GM12878 (cell line): ENCODE data around the gene ATF7. TPM values are rescaled to one million over a fixed set of nuclear protein-coding genes. Genes with fewer than 3 reads are reported as not detected.

Source experiments
- ATAC-seq: fragments of 200-7000 bp; cut with Tn5 transposase; 3 replicates; pipeline ENCODE4 v1.9.1; 2020; ENCODE audit warnings: mild to moderate bottlenecking, moderate library complexity
- BruUV-seq: library from RNA; stranded (reverse); fragments of 400-500 nt; replicated peaks from 2 replicates; lab custom pipeline; 2021; lab: Mats Ljungman, UMichigan
- CTCF ChIA-PET: fragments of 300-600 bp; sonication (Branson Sonifier 250); formaldehyde crosslinking; extraction: SDS; loops from one replicate; lab custom pipeline; 2021; ENCODE audit warnings: inconsistent platforms; lab: Yijun Ruan, JAX
- POLR2A ChIA-PET: fragments of 350-600 bp; formaldehyde crosslinking; extraction: SDS; loops from one replicate; lab custom pipeline; 2021; ENCODE audit warnings: inconsistent platforms; lab: Charles Lee
- RAD21 ChIA-PET: fragments of 300-600 bp; sonication (Branson Sonifier 250); formaldehyde crosslinking; loops from one replicate; lab custom pipeline; 2023; ENCODE audit warnings: antibody characterized with exemption; ENCODE audit not compliant: unreplicated experiment; lab: Charles Lee
- SMC1A ChIA-PET: fragments of 300-600 bp; sonication (Branson Sonifier 250); formaldehyde crosslinking; loops from one replicate; lab custom pipeline; 2023; ENCODE audit not compliant: unreplicated experiment, uncharacterized antibody; lab: Charles Lee
- DNase-seq: peaks from one replicate; pipeline ENCODE4 v3.0.0-alpha.2; 2011; ENCODE audit warnings: low read depth, low spot score
- FAIRE-seq: peaks from 3 replicates; lab custom pipeline; 2011; peaks lifted over from hg19 to GRCh38; lab: Jason Lieb, UNC
- H2AFZ ChIP-seq: 2 replicates; pipeline ENCODE4 v1.6.0; 2011; ENCODE audit warnings: low read depth, low read length, control low read depth; ENCODE audit not compliant: control insufficient read depth
- H3K27ac ChIP-seq: 2 replicates; pipeline ENCODE4 v1.5.1; 2011; ENCODE audit warnings: control low read depth; ENCODE audit not compliant: control insufficient read depth, insufficient read depth
- H3K27me3 ChIP-seq, 2 experiments: replicated peaks in 1 of 2; 2 replicates each; pipeline versions ENCODE4 v1.6.0 to v1.6.1; 2011; ENCODE audit warnings: low read length in 1 of 2; ENCODE audit not compliant: control insufficient read depth in 2 of 2, insufficient read depth in 2 of 2
- H3K36me3 ChIP-seq, 2 experiments: 2 replicates each; pipeline ENCODE4 v1.5.1; 2011; ENCODE audit warnings: low read length in 1 of 2; ENCODE audit not compliant: control insufficient read depth in 2 of 2, insufficient read depth in 2 of 2
- H3K4me1 ChIP-seq: 2 replicates; pipeline ENCODE4 v1.6.1; 2011; ENCODE audit warnings: mild to moderate bottlenecking, low read length, moderate library complexity, mixed read lengths; ENCODE audit not compliant: control insufficient read depth, insufficient read depth
- H3K4me2 ChIP-seq: 2 replicates; pipeline ENCODE4 v1.6.0; 2011; ENCODE audit warnings: control low read depth; ENCODE audit not compliant: control insufficient read depth, insufficient read depth
- H3K4me3 ChIP-seq: fragments of 200-600 bp; sonication (generic); 2 replicates; pipeline ENCODE4 v1.5.1; 2016
- H3K79me2 ChIP-seq: 2 replicates; pipeline ENCODE4 v1.6.0; 2011; ENCODE audit warnings: low read length; ENCODE audit not compliant: control insufficient read depth, insufficient read depth
- H3K9ac ChIP-seq: 2 replicates; pipeline ENCODE4 v1.8.0; 2011; ENCODE audit warnings: low read length, control low read depth, mixed read lengths; ENCODE audit not compliant: control insufficient read depth, insufficient read depth
- H3K9me3 ChIP-seq: replicated peaks from 3 replicates; pipeline ENCODE4 v1.5.1; 2011; ENCODE audit warnings: mild to moderate bottlenecking, low read length; ENCODE audit not compliant: control insufficient read depth, insufficient read depth
- H4K20me1 ChIP-seq: 2 replicates; pipeline ENCODE4 v1.6.0; 2011; ENCODE audit not compliant: control insufficient read depth, insufficient read depth
- BCL3 ChIP-seq: IDR thresholded peaks from 2 replicates; pipeline ENCODE4 v1.6.1; 2011; ENCODE audit warnings: borderline replicate concordance, low read depth, mild to moderate bottlenecking, moderate library complexity, low read length; ENCODE audit not compliant: insufficient read depth, poor library complexity, severe bottlenecking
- CBX5 ChIP-seq: sonication (generic); IDR thresholded peaks from 2 replicates; pipeline ENCODE4 v1.6.1; 2016; ENCODE audit warnings: low read depth, moderate library complexity, mild to moderate bottlenecking, inconsistent platforms
- MTA3 ChIP-seq: IDR thresholded peaks from 2 replicates; pipeline ENCODE4 v1.6.1; 2012; ENCODE audit warnings: low read length, inconsistent platforms, borderline replicate concordance
- POLR2AphosphoS2 ChIP-seq: IDR thresholded peaks from 2 replicates; pipeline ENCODE4 v1.6.1; 2011; ENCODE audit warnings: low read depth, mild to moderate bottlenecking, low read length, improper control_type of control experiment, moderate library complexity
- RELA ChIP-seq: fragments of 450-650 bp; IDR thresholded peaks from 2 replicates; pipeline ENCODE4 v1.8.0; 2014; ENCODE audit warnings: borderline replicate concordance; ENCODE audit not compliant: partially characterized antibody
- SREBF2 ChIP-seq: IDR thresholded peaks from 2 replicates; pipeline ENCODE4 v1.6.1; 2012; ENCODE audit warnings: mild to moderate bottlenecking, low read length
- STAT3 ChIP-seq: IDR thresholded peaks from 2 replicates; pipeline ENCODE4 v1.6.1; 2011; ENCODE audit warnings: low read depth, low read length, improper control_type of control experiment
- YY1 ChIP-seq: IDR thresholded peaks from 2 replicates; pipeline ENCODE4 v1.6.1; 2011; ENCODE audit warnings: low read depth, mild to moderate bottlenecking, low read length
- ZNF622 ChIP-seq: fragments of 450-650 bp; IDR thresholded peaks from 2 replicates; pipeline ENCODE4 v1.6.1; 2017; ENCODE audit warnings: mild to moderate bottlenecking, inconsistent platforms
- WGBS: methylation state at CpG from one replicate; pipeline ENCODE4 v1.1.6; 2016; ENCODE audit warnings: low lambda C conversion rate; ENCODE audit not compliant: insufficient replicate concordance, insufficient coverage; ENCODE audit errors: missing lambda C conversion rate; 5-methylcytosine and 5-hydroxymethylcytosine counted together
- in situ Hi-C: fragments of 300-500 bp; cut with MboI; formaldehyde crosslinking; loops from 9 replicates; pipeline ENCODE4 v1.14.3; 2018; ENCODE audit warnings: mixed read lengths
- intact Hi-C: fragments of 100-400 bp; cut with micrococcal nuclease; formaldehyde crosslinking; loops from one replicate; pipeline ENCODE4 v1.14.2; 2022; ENCODE audit not compliant: unreplicated experiment
- polyA plus RNA-seq, 11 experiments: library from polyadenylated mRNA; depleted of rRNA in 4 of 11; unstranded in 6 of 11; stranded (reverse) in 5 of 11; fragments of >200 nt; fragmentation: Nextera tagmentation in 4 of 11; fragmentation: Illumina TruSeq in 1 of 11; extraction: Ambion mirVana in 4 of 11; extraction: Trizol in 1 of 11; gene quantifications; 1 replicate in 1 of 11; 2 replicates in 10 of 11; pipeline versions ENCODE4 v1.2.1 to v1.2.3, GENCODE V29; 2011 to 2016; ENCODE audit warnings: inconsistent platforms in 2 of 11, missing spikeins in 2 of 11, low read depth in 1 of 11
- total RNA-seq, 4 experiments: library from RNA; depleted of rRNA in 3 of 4; stranded (reverse); fragments of >200 nt in 3 of 4; fragmentation: Illumina TruSeq in 1 of 4; extraction: Trizol in 1 of 4; gene quantifications; 2 replicates each; pipeline versions ENCODE4 v1.2.1 to v1.2.3, GENCODE V29; 2013 to 2021

The ATF7 gene
- total and polyA plus RNA-seq, 10 of the 15 experiments (the other 5 are each of a cell fraction or from before 2014, with no cell fraction given) = 9.1 to 30.7 (median 21.8) TPM

GRCh38 chr12:53498235-53498630 lies 127.9 kb downstream of the ATF7 start:
- Histone ChIP-seq H3K27ac (no peak overlapping the region), H3K4me1 (peaks cover 23% of the 10 kb centered on the region), H3K9ac (no peak overlapping the region), H4K20me1 (no peaks in the 10 kb centered on the region), H3K36me3 (no peaks in the 10 kb centered on the region), H3K4me3 (no peak overlapping the region), H3K27me3 (no peaks in the 10 kb centered on the region), H3K9me3 (no peaks in the 10 kb centered on the region), H3K4me2 (peak overlapping the region; percentile 89; the same call in 1 of the 2 replicates), H3K79me2 (peaks cover 11% of the 10 kb centered on the region), H2AFZ (no peak overlapping the region)
- CTCF ChIA-PET = interaction anchor here (0.8 to 1.7 kb wide), 3 partner anchors 11 to 146 kb away, joined by 3 to 5 read pairs (median 3); no protein-coding TSS in a partner anchor
- no peak for DNase-seq
- no peak for TF ChIP-seq MTA3
- no peak for TF ChIP-seq ZNF622
- TF ChIP-seq CBX5 = no peak
- no peak for TF ChIP-seq BCL3
- no peak for TF ChIP-seq RELA
- TF ChIP-seq YY1 = no peak
- no peak for TF ChIP-seq STAT3
- no peak for TF ChIP-seq POLR2AphosphoS2
- TF ChIP-seq SREBF2 = no peak
- no TSS peak for BruUV-seq
- in situ Hi-C loops = no loop called here
- RAD21 ChIA-PET = no interaction called here
- no peak for FAIRE-seq
- no peak for ATAC-seq
- POLR2A ChIA-PET = interaction anchor here (0.6 to 1.0 kb wide), 7 partner anchors 23 to 270 kb away, joined by 3 to 7 read pairs (median 3); partner anchors contain the start of gene PRR13
- intact Hi-C loops = no loop called here
- SMC1A ChIA-PET = interaction anchor here (1.3 to 2.6 kb wide), 3 partner anchors 11 to 177 kb away, joined by 3 to 11 read pairs (median 5); partner anchors contain the start of gene AAAS
- WGBS = 72% methylated on average over 2 of the region's 2 CpGs
